NCI-H2227 treated with DMSO at 0.1 percent for 48 hours (cell line): Measurements from ENCODE around the gene SLIT1.

Experiments
- DNase-seq: peaks from one replicate; lab custom pipeline; 2025; lab: John Stamatoyannopoulos, UW

The SLIT1 gene

DNA sequence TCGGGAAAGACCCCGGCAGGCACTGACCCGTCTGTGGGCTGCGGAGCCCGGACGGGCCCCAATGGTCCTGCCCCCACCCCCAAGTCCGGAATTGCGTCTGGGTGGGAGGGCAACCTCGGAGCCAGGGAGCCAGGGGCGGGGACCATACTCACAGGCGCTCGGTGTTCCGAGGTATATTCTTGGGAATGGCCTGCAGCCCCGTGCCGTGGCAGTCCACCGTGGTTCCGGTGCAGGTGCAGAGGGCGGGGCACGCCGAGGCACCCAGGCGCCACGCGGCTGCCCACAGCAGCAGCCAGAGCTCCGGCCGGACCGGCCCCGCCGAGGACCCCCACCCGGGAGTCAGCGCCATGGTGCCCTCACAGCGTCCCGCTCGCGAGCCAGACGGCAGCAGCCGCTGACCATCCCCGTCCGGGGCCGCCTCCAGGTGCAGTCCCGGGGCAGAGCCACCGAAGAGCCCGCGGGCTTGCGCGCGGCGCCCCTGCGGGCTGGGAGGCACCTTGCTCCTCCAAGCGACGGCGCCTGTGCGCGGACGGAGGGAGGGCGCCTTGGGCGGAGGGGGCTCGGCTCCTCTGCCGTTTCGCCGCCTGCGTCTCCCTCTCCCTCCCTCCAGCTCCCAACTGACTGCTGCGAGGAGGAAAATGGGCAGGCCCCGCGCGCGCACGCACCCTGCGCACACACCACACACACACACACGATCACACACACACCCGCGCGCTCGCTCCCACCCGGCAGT, at the start of gene SLIT1:
Gene SLIT1 (minus strand): TSS at position 634 of the 733 bp plus-strand sequence. CDS start 285 bp downstream, at position 349.
- DNase-seq: peak; percentile 37

DNA sequence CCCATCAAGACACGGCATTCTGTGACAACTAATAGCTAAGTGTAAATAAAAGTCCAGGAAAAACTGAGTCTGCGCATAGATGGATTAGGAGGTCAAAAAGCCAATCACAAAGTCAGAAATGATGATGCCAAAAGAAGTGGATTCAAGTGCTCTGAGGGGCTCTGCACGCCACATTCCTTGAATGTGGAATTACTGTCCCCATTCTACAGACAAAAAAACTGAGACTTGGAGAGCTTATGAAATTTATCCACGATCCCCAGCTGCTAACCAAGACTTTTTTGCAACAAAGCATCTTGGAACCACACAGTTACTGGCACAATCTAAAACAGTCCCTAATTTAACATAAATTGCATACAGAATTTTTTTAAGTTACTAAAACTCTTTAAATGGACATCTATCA, 49.6 kb upstream of the SLIT1 start:
- no peak for DNase-seq

DNA sequence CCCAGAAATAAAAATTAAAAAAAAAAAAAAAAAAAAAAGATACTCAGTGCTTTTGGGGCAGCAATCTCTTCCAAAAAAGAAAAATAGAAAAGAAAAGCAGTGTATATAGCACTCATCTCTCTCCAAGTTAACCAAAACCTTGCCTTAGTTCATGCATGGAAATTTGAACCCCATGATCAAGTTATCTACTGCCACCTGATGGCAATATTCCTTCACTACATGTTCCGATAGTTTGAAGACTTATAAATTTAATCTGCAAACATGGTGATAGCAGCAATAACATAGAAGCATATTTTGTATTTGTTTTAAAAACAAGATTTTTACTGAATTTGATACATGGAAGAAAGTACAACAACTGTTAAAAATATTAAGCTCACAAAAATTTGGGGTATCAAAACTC, 48.6 kb upstream of the SLIT1 start:
- DNase-seq: peak; percentile 42

DNA sequence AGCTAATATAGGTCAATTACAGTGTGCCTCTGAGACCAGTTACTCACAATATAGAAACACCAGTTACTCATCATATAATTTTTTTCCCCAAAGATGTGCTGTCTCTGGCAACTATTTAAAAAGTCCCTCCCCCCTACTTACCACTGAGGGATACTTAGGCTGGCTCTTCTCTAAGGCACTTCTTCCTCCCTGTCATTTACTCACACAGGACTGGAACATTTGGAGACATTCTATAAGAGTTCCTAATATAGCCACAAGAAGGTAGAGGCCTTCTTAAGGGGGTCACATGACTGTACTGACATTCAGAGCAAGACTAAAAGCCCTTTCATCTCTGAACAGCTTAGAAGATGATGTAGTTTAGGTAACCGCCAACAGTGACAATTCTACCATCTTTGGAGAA, 44.4 kb upstream of the SLIT1 start:
- peak; percentile 4 for DNase-seq

DNA sequence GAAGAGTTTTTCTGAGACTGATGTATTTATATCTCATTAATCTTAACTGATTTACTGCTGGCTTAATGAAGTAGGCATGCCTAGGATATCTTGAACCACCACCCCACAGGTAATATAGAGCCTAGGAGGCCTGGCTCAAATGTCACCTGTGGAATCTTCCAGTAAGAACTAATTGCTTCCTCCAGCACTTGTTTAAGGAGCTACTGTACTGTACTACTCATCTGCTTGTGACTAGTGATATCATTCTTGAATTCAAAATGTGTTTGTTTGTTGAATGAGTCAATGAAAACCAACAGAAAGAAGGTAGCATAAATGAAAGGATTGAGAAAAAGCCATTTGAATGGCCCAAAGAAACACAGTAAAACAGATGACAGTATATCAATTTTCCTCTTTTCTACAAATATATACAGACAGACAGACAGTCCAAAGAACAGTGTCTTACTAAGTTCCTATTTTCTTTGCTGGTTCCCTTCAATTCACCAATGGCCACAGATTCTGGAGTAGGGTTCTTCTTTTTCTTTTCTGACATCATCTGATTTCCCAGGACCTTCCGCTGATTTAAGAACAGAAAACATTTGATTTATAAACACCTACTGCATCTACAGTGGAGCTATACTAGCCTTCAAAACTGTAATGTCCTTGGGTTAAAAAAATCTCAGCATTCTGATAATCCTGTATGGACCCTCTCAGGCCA, 43.7 kb upstream of the SLIT1 start:
- DNase-seq: no peak

DNA sequence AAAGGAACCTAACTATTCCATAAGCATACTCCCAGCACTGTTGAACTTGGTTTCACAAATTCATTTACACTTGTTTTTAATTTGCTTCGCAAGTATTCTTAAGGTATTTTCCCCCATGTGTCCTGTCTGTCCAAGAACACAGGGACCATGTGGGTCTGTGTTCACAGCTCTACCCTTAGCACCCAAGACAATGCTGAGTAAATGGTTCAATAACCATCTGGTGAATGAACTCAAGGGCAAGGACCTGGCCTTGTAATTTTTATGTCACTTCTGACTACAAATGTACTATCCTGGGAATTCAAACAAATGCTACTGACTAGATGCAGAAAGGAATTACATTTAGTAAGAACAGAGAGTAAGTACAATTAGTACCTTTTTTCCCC, 43.0 kb upstream of the SLIT1 start:
- DNase-seq: no peak

DNA sequence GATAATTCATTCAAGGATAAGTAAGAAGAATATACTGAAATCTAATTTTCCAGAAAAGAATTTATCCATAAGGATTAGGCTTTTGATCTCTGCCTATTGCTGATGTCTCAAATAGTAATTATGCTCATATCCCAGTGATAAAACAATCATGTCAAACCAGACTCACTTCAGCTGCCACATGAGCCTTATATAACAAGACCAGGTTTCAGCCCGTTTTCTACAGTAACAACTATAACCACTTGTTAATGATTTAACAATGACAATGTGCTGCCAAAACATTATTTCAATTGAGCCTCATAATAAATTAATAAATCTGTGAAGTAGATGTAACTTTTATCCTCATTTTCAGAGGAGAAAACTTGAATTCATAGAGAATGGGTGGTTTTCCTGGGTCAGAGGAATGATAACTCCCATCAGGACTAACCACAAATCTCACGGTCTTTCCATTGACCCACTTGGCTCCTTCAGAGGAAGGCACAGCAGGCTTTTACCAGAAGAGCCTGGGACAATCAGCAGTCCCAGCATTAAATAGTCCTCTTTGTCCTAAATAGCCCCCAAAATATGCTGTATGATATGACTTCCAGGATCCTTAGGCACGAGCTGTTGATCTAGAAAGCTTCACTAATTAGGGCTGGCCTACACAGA, 42.5 kb upstream of the SLIT1 start:
- DNase-seq: no peak

DNA sequence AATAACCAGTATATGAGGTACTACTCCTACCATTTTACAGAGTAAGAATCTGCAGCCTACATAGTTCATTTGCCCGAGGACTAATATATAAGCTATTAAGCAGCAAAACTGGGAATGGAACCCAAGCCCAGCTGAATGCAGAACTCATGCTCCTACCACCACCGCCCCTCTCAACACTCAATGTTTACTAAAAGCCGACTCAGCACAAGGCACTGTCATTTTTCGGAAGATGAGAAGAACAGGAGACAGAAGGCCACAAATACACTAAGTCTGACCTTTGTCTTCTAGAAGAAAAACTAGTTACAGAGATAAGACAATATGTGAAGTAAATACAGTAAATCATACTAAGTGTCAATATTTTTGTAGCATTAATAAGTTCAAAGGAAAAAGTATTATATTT, 40.6 kb upstream of the SLIT1 start:
- no peak for DNase-seq

DNA sequence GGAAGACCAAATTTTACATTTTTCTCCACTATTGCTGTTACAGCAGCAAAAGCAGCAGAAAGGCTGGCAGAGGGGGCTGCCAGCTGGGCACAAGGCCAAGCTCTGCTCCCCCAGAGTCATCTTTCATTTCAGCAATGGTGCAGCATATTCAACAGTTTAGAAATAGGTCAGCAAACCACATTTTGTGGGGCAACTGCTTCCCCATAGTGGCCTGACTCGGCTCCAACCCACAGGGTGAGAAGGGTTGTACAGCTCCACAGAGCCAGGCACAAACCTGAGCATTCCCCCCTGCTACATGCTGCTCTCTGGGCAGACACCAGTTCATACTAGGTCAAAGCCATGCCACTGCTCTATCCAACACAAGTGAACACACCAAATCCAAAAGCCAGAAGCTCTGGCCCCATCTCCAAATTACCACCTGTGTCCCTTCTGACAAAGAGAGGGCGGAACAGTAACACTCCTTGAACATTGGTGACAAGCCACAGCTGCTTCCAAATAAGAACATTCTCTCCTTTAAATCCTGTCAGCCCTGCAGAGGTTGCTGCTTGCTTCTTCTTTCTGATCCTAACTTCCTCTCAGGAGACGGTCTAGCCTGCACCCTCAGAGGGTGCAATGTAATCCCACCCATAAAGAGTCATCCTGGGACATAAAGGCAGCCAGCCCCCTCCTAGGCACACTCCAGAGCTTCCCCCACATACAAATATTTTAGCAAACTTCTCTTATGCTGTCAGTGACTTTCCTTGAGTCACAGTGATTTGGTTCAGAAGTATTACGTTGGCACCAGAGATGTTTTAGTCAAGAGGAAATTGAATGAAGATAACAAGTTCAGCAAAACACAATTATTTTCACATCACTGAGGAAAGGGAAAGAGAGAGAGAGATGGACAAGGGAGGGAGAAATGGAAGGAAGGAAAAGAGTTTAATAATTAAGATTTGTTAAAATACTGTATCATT, 39.0 kb upstream of the SLIT1 start:
- DNase-seq: no peak

DNA sequence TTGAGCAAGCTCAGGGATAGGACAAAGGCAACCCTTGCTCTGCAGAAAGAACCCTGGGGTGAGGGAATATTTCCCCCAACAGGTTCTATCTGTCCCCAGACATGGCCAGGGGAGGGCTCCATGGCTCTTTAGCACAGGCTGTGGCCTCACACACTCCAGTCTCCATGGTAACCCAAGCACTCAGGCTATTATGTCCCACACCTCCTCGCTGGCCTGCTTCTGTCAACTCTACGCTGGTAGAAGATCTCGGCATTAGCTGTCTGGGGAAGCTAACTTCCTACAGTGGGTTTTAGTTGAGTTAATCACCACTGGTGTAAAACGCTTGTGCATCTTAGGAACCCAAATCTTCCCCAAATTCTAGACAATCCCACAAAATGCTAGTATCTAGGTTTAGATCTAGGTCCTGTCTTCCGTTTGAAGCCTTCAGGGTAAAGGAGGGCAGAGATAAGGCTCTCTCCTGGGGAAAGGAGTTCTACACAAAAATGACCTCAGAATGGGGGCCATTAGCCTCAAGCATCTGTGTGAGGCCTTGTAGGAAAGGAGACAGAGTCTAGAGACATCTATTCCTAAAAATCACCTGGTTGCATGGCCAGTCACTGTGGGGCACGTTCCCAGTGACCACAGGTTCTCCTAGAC, 36.7 kb upstream of the SLIT1 start:
- DNase-seq: peak; percentile 31

DNA sequence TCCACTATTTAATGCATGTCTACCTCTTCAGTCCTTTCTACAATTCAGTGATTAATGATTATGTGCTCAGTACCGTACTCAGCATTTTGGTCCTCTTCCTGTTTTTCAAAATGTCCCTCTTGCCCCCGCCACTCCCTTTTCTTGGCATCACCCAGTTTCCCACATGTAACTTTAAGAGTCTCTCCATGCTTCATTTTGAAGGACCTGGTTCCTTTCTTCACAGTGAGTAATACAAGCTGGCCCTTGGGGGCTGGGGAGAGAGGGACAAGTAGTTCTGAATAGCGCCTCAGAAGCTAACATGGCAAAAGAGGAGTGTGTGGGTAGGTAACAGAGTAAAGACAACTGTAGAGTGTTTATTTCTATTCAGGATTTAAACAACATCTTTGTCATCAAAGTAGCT, 34.6 kb upstream of the SLIT1 start:
- DNase-seq: no peak

DNA sequence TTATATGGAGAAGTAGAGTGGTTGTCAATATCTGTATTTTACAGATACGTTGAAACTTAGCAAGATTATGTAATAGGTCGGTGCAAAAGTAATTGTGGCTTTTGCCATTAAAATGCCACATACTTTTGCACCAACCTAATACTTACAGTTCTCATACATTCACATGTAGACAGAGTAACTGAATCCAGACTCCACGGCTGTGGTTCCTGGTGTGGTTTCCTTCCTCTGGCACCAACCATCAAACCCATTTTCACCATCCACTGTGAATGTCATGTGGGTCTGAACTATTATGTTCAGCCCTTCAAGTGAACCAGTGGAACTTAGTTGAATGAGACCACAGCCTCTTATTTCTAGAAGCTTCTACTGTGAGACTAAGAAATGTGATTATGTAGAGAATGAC, 31.5 kb upstream of the SLIT1 start:
- DNase-seq: no peak

DNA sequence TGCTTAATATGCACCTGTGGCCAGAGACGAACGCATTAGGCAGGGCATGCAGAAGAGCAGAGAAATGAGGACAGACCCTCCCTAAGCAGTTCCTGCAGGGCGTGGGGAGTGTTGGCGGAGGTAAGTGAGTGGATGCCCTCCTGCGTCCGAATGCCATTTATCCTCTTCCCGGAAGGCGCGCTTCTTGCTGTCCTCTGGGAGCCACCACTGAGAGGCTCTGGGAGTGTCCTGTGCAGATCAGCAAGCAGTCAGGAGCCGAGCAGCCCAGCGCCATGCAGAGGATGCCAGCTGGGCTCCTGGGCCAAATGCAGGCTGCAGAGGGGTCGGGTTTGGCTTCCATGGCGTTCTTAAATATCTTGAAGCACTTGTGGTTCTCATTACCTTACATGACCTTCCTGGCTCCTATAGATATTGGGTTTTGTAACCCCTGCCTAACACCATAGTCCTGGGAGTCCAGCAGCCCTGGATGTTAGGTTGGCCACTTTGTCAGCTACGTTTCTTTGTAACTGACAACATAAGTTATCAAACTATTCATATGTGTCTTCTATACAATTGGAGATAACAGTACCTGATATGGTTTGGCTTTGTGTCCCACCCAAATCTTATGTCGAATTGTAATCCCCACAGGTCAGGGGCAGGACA, 30.0 kb upstream of the SLIT1 start:
- no peak for DNase-seq

DNA sequence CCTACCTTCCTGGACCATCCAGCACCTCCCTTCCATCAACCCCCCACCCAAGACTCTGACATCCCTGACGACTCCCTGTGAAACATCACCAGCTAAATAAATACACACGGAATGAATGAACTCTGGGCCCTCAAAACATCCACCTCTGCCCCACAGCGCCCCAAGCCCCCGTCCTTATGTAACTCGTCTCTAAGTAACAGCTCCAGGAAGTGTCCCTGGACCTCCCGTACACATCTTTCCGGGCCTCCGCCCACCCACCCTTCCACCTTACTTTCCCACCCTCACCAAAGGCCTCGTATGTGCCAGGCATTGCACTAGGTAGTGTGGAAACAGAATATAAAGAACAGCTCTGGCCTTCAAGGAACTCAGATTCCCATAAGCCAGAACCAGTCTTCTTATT, 27.7 kb upstream of the SLIT1 start:
- DNase-seq: no peak

DNA sequence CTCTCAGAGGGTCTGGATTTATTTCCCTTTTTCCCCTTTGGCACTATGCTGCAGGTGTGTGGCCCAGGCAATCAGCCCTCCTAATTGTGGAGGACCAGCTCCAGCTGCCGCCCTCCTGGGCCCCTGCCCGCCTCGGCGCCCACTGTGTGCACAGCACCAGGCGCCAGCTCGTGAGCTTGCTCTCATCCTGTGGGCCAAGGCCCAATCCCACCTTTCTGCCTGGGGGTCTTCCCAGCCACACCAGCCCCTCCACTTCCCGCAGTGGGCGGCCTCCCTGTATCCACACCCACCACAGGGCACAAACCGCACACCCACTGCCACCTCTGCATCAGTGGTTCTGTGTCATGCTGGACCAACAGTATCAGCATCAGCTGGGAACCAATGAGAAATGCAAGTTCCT, 25.5 kb upstream of the SLIT1 start:
- no peak for DNase-seq

DNA sequence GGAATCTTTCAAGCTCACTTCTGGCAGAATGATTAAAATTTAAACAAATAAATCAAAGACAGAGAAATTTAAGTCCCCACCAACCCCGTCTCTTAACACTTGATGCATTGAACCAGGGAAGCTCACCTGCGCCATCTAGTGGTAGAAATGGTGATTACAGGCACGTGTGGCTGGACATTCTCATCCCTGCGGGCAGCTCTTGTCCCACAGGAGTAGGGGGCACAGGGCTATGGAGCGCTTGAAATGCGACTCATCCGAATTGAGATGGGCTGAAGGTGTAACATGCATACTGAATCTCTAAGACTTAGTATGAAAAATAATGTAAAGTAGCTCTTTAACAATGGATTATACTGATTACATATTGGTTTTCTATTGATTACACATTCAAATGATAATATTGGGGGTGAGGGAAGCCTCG, 24.8 kb upstream of the SLIT1 start:
- peak; percentile 58 for DNase-seq

DNA sequence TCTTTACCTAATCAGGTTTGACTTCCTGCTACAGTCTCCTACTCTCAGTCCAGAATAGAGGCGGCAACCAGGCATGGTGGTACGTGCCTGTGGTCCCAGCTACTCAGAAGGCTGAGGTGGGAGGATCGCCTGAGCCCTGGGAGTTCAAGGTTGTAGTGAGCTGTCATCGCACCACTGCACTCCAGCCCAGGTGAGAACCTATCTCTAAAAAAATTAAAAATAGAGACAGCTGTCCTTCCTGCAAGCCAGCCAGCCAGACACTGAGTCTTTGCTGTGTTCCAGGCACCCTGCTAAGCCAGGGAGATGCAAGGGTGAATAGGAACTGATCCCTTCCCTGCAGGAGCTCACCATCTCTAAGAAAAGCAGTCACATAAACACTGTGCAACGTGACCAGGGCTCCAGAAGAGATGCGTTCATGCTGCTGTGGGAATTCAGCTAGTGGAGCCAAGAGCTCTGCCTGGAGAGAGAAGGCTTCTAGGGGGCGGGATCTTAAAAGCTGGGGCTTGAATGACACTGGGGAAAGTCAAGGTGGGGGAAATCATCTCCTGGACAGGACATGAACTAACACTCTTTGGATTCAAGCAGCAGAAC, 22.1 kb upstream of the SLIT1 start:
- no peak for DNase-seq

DNA sequence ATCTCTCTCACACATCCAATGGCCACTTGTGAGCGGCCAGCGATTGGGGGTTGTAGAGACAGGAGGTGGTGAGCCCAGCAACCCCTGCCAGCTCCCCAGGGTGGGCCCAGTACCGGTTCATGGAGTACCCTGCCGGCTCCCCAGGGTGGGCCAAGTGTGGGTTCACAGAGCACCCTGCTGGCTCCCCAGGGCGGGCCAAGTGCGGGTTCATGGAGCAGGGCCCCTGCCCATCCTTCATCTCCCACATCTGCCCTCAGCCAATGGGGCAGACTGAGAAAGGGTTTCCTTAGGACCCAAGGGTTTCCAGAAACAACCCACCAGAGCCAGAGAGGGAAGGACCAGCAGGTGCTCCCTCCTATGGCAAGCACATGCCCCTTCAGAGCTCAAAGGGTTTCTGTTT, 21.4 kb upstream of the SLIT1 start:
- DNase-seq: no peak

DNA sequence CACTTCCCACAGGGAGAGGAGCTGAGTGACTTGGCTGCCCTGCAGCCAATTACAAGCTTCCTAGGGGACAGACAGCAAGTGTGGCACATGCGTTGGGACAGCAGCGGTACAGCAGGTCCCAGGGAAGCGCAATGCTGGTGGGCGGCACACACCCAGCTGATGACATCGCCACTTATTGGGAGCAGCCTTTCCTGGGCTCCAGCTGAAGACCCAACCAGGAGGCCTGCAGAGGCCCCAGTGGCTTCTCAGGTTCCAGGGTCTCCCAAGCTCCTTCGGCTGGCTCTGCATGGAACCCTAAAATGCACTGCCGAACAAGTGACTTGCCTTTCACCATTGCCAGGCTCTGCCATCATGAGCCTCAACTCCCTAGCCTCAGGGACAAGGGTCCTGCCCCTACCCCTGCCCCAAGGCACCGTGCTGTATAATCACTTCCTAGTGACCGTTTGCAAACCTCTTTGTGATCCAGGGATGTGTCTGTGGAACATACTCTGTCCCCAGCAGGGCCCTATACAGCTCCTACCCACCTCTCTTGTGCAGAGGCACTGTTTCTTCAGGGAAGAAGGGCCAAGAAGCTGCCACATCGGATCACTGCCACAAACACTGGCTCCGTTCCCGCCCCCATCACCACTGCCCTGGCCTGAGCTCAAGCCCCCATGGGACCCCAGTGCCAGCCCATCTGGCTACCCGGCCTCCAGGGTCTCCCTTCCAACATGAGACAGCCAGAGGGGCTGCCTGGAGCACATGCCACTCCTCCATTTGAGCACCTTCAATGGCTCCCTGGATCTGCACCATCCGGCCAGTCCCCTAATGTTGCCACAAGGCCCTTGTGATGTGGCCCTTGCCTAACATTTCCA, 19.3 kb upstream of the SLIT1 start:
- DNase-seq: no peak

DNA sequence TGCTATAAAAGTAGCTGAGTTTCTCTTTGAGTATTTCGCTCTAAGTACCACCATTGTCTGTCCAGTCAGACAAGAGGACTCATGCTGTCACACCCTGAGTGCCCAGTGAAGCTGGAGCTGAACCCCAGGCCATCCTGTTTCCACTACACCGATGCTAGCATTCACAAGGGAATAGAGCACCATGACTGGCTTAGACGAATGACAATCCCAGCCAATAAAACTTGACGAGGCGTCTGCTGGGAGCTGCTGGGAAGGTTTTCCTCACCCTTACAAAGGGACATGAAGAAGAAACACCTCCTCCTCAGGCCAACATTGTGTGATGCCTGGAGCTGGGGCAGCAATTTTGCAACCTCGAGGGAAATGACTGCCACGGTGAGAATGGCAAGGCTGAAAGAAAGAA, 17.5 kb upstream of the SLIT1 start:
- DNase-seq: no peak
